ENCODE measurements around the gene PARD6G. TPM values are rescaled to one million over a fixed set of nuclear protein-coding genes. Genes with fewer than 3 reads are reported as not detected.

Gene PARD6G
- total RNA-seq, 2 donors from 2014 or later = 12.3 to 18.7 TPM

DNA sequence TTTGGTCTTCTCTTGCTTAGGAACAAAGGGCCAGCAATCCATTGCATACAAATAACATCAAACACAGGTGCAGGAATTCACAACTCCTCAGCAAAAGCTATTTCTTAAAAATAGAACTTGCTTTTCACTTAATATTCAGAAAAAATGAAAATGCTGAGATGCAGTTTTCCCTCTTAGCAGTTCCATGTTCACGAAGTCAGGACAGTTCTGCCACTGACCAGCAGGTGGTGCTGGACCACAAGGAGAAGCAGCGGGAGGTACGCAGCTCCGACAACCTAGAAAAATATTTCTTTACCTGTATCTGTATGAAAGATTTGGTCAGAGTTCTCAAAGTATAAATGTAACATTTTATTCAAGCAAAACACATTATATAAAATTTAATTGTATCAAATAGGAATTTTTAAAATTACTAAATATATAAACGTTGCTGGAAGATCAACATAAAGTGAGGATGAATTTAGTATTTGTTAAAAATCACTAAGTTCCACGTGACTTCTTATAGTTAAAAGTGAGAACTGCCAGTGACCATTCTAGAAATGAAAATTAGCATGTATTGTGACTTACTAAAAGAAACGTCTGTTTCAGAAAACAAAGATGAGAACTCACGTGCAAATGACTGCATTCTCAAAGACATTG lies 89.5 kb downstream of the PARD6G start:
- 41% methylated on average over 8 of the region's 8 CpGs for WGBS
- intact Hi-C loops (cut with DNase I) = no loop called here
- Histone ChIP-seq H3K4me3 (no peak overlapping the region), H3K4me1 (replicated peaks) (no peaks in the 10 kb centered on the region), H3K9me3 (no peaks in the 10 kb centered on the region), H3K27ac (no peak overlapping the region), H3K27me3 (replicated peaks; ENCODE audit: insufficient read depth) (no peaks in the 10 kb centered on the region), H3K36me3 (no peaks in the 10 kb centered on the region)
- TF ChIP-seq, protein P1, sequence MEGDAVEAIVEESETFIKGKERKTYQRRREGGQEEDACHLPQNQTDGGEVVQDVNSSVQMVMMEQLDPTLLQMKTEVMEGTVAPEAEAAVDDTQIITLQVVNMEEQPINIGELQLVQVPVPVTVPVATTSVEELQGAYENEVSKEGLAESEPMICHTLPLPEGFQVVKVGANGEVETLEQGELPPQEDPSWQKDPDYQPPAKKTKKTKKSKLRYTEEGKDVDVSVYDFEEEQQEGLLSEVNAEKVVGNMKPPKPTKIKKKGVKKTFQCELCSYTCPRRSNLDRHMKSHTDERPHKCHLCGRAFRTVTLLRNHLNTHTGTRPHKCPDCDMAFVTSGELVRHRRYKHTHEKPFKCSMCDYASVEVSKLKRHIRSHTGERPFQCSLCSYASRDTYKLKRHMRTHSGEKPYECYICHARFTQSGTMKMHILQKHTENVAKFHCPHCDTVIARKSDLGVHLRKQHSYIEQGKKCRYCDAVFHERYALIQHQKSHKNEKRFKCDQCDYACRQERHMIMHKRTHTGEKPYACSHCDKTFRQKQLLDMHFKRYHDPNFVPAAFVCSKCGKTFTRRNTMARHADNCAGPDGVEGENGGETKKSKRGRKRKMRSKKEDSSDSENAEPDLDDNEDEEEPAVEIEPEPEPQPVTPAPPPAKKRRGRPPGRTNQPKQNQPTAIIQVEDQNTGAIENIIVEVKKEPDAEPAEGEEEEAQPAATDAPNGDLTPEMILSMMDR (IDR thresholded peaks at IDR 0.05) = peak; percentile 87 to 92 (median 91)
- no peak for TF ChIP-seq POLR2AphosphoS5 (IDR thresholded peaks at IDR 0.05)
- DNase-seq (ENCODE audit: low spot score) = peak; percentile 71

DNA sequence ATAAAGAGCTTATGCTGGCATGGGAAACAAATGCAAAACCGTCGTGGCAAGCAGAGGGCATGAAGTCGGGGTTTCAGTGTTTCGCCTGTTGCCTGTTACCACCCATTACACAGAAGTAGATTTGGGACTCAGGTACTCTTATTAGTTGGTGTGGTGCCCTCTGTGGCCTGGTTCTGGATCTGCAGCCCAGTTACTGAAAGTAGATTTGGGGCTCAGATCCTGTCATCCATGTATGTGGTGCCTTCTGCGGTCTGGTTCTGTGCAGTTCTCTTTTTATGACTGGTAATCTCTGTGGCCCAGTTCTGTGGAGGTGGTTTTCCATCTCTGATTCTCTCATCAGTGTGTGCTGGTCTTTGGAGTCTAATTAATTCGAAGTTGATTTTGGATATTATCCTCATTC lies 93.0 kb downstream of the PARD6G start:
- Histone ChIP-seq H3K36me3 (no peaks in the 10 kb centered on the region), H3K4me3 (no peak overlapping the region), H3K9me3 (no peaks in the 10 kb centered on the region), H3K27ac (no peak overlapping the region), H3K4me1 (replicated peaks) (no peaks in the 10 kb centered on the region), H3K27me3 (replicated peaks; ENCODE audit: insufficient read depth) (no peaks in the 10 kb centered on the region)
- WGBS = 67% methylated on average over 6 of the region's 6 CpGs
- intact Hi-C loops (cut with DNase I) = no loop called here
- no peak for DNase-seq (ENCODE audit: low spot score)
- no peak for TF ChIP-seq POLR2A (IDR thresholded peaks at IDR 0.05)
- TF ChIP-seq, protein P1 (IDR thresholded peaks at IDR 0.05) = peak in 1 of 4 experiments; percentile 44

DNA sequence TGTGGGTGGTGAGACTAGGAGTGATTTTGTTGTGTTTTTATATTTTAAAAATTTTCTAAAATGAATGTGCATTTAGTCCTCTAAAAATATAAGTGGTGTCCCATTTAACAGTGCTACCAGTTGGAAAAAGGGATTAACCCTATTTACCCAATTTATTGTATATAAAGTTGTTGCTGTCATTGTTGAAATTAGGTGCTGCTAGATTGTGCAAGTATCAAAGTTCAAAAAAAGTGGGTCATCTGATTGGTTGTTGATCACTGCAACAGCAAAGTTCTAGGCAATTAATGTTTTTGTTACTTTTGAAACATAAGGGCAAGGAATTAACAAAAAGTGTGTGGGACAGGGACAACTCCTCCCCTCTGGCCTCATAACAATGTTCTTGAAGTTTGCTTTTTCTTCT lies 97.6 kb downstream of the PARD6G start:
- TF ChIP-seq POLR2AphosphoS5 (IDR thresholded peaks at IDR 0.05) (no peak), POLR2A (IDR thresholded peaks at IDR 0.05) (no peak)
- TF ChIP-seq, protein P1 (IDR thresholded peaks at IDR 0.05) = no peak
- H3K4me3 ChIP-seq = no peak overlapping the region
- no peaks in the 10 kb centered on the region for H3K4me1 ChIP-seq (replicated peaks)
- H3K9me3 ChIP-seq = no peaks in the 10 kb centered on the region
- H3K27ac ChIP-seq = no peak overlapping the region
- no peak for DNase-seq (ENCODE audit: low spot score)
- intact Hi-C loops (cut with DNase I) = loop anchor here (5.0 kb wide), 1 partner anchor 112 kb away; no protein-coding TSS in a partner anchor
- H3K27me3 ChIP-seq (replicated peaks; ENCODE audit: insufficient read depth) = no peaks in the 10 kb centered on the region
- no peaks in the 10 kb centered on the region for H3K36me3 ChIP-seq

DNA sequence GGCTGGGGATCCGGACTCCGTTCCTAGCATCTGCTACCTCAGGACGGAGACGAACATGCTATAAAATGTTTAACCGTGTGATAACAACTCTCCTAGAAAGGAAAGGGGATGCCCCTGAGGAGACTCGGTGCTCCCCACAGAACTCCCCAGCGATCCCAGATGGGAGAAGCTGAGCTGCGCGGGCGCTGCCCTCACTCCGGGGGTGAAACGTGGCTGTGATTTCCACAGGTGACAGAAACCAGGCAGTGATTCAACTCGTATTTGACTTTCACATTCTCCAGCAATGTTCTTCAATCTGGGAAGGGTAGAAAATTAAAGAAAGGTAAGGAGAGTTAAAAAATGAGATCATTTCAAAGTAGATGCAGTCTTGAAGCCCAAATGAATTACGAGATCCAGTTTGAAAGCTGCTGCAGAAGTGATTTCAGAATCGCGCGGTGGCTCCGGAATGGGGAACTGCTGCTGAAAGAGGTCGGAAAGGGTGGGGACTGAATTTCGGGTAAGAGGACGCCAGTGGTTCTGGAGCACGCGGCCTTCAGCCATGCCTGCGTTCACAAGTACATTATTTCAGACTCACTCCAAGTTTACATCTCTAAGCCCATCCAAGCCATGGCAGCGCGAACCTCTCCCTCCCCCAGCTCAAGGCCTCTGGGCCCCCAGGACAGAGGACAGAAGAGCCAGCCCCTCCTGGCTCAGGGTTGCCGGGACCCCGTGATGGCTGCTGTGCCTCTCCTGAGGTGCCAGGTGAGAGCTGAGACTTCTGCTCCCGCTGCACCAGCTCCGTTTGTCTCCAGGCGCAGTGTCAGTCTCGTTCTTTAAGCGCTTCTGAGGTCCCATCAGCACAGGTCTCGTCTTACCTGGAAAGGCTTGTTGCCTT lies 98.8 kb downstream of the PARD6G start:
- Histone ChIP-seq H3K4me1 (replicated peaks) (no peaks in the 10 kb centered on the region), H3K36me3 (no peaks in the 10 kb centered on the region), H3K27me3 (replicated peaks; ENCODE audit: insufficient read depth) (no peaks in the 10 kb centered on the region), H3K4me3 (peak overlapping the region; percentile 48 to 53), H3K27ac (peak overlapping the region; percentile 70 to 71), H3K9me3 (no peaks in the 10 kb centered on the region)
- intact Hi-C loops (cut with DNase I) = loop anchor here (5.0 kb wide), 1 partner anchor 111 kb away; no protein-coding TSS in a partner anchor
- 40% methylated on average over 34 of the region's 34 CpGs for WGBS
- peak; percentile 20 for DNase-seq (ENCODE audit: low spot score)
- TF ChIP-seq, protein P1 (IDR thresholded peaks at IDR 0.05) = no peak
